ENCODE data around the gene WBP1.

WBP1 gene

DNA sequence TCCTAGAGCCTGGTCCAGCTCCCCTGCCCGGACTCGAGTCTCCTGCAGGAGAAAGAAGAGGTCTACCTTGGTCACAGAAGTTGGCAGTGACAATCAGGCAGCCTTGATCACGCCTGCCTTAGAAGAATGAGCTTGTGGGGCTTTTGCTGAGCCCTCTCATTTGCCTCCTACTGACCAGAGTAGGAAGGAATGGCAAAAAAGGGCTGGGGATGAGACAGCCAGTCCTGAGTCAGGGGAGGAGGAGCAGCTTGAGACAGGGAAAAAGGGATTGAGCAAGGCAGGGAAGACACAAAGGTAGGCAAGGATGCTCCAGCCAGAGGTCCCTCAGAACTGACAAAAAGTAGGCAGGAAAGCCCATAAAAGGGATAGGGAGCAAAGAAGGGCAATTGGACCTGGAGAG is 30.7 kb upstream of the WBP1 start:
- Histone ChIP-seq H3K36me3 (ENCODE audit: control insufficient read depth in 1 of 2, insufficient read depth in 2 of 2, low read length in 2 of 2) (peaks cover 36 to 68% of the 10 kb centered on the region in 2 donors), H3K4me1 (ENCODE audit: control insufficient read depth in 1 of 2, insufficient read depth in 2 of 2, low read length in 2 of 2) (peaks cover 28 to 44% of the 10 kb centered on the region in 2 donors), H3K4me3 (ENCODE audit: low read depth in 1 of 2, low read length in 2 of 2) (no peak overlapping the region), H3K27ac (ENCODE audit: low read depth, low read length) (no peak overlapping the region), H3K9me3 (ENCODE audit: control insufficient read depth in 1 of 2, low read length in 2 of 2) (no peaks in the 10 kb centered on the region), H3K9ac (ENCODE audit: low read depth in 1 of 2, low read length in 2 of 2) (no peak overlapping the region), H3K27me3 (ENCODE audit: control insufficient read depth in 1 of 2, insufficient read depth in 2 of 2, low read length in 2 of 2) (no peaks in the 10 kb centered on the region)

DNA sequence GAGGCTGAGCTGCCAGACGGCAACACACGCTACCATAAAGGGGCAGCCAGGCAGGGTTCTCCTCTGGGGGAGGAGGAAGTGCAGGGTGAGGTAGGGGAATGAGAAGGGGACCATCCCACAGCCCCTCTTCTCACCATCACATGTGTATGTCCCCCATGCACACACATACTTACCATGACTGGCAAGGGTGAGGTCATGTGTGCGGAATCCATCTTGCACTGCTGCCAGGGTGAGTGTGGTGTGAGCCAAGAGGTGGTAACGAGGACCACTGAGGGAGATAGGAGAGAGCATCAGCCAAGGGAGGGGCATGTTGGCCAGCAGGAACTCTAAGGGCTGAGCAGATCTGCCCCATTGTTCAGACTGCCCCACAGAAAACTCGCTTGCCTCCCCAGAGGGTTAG is 29.6 kb upstream of the WBP1 start:
- Histone ChIP-seq H3K4me3 (ENCODE audit: low read depth in 1 of 2, low read length in 2 of 2) (no peak overlapping the region), H3K36me3 (ENCODE audit: control insufficient read depth in 1 of 2, insufficient read depth in 2 of 2, low read length in 2 of 2) (peaks cover 36 to 69% of the 10 kb centered on the region in 2 donors), H3K27ac (ENCODE audit: low read depth, low read length) (no peak overlapping the region), H3K27me3 (ENCODE audit: control insufficient read depth in 1 of 2, insufficient read depth in 2 of 2, low read length in 2 of 2) (no peaks in the 10 kb centered on the region), H3K9me3 (ENCODE audit: control insufficient read depth in 1 of 2, low read length in 2 of 2) (no peaks in the 10 kb centered on the region), H3K4me1 (ENCODE audit: control insufficient read depth in 1 of 2, insufficient read depth in 2 of 2, low read length in 2 of 2) (peaks cover 28 to 44% of the 10 kb centered on the region in 2 donors), H3K9ac (ENCODE audit: low read depth in 1 of 2, low read length in 2 of 2) (no peak overlapping the region)

DNA sequence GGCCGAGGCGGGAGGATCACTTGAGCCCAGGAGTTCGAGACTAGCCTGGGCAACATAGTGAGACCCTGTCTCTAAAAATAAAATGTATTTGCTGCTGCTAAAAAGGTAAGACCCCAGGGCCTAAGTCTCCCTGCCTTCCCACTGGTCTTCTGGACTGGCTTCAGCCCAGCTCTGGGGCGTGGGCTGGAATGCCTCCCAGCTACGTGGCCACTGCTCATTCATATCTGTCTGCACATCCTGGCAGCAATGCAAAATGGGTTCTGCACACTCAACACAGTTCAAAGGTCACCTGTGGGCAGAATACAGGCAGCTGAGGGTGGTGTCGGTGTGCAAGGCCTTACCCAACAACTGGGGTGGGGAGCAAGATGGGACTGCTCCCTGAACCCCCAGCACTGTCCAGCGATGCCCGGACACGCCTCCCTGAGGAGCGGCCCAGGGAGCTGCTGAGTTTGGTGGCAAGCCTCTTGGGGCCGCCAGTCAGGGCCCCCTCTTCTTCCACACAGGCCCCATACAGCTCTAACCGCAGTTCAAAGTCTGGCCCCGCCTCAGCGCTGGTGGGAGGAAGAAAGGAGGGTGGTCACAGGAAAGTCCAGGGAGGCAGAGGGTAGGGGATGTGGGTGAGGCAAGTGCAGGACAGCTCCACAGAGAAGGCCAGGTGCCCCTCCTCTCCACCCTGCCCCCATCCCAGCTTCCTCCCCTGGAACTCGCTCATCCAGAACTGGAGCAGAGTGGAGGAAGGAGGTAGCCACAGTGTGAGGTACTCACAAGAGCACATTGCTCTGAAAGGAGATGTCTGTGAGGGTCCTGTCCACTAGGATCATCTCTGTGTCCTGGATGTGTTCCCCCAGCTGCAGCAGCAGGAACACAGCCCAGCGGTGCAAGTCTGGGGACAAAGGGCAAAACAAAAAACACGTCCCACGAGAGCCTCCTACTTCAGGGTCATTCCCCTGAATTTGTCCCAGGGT is 28.5 kb upstream of the WBP1 start:
- peak overlapping the region in 1 of 2 donors; percentile 38 for H3K4me3 ChIP-seq (ENCODE audit: low read depth in 1 of 2, low read length in 2 of 2)
- H3K27ac ChIP-seq (ENCODE audit: low read depth, low read length): peak overlapping the region; percentile 47
- H3K36me3 ChIP-seq (ENCODE audit: control insufficient read depth in 1 of 2, insufficient read depth in 2 of 2, low read length in 2 of 2): peaks cover 35 to 65% of the 10 kb centered on the region in 2 donors
- H3K4me1 ChIP-seq (ENCODE audit: control insufficient read depth in 1 of 2, insufficient read depth in 2 of 2, low read length in 2 of 2): peaks cover 28 to 44% of the 10 kb centered on the region in 2 donors
- no peaks in the 10 kb centered on the region for H3K27me3 ChIP-seq (ENCODE audit: control insufficient read depth in 1 of 2, insufficient read depth in 2 of 2, low read length in 2 of 2)
- H3K9me3 ChIP-seq (ENCODE audit: control insufficient read depth in 1 of 2, low read length in 2 of 2): no peaks in the 10 kb centered on the region
- H3K9ac ChIP-seq (ENCODE audit: low read depth in 1 of 2, low read length in 2 of 2): peak overlapping the region in 1 of 2 donors; percentile 34

DNA sequence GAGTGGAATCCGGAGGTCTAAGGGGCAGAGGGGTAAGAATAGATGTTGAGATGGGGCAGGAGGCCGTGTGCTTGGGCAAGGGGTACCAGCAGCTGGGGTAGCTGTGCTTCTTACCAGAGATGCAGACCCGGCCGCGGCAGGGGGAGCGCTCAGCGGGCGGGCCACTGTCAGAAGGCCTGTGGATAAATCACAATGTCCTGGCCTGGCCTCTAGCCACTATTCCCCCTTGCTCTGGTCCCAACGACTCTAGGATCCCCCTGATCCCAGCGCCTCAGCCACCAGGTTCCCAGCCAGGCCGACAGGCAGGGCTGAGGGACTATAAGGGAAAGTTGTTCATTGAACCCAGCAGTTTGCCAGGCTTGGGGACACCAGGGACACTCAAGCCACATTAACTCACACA is 27.7 kb upstream of the WBP1 start:
- Histone ChIP-seq H3K27ac (ENCODE audit: low read depth, low read length) (no peak overlapping the region), H3K36me3 (ENCODE audit: control insufficient read depth in 1 of 2, insufficient read depth in 2 of 2, low read length in 2 of 2) (peaks cover 28 to 64% of the 10 kb centered on the region in 2 donors), H3K4me3 (ENCODE audit: low read depth in 1 of 2, low read length in 2 of 2) (peak overlapping the region in 1 of 2 donors; percentile 38), H3K27me3 (ENCODE audit: control insufficient read depth in 1 of 2, insufficient read depth in 2 of 2, low read length in 2 of 2) (no peaks in the 10 kb centered on the region), H3K9me3 (ENCODE audit: control insufficient read depth in 1 of 2, low read length in 2 of 2) (no peaks in the 10 kb centered on the region), H3K4me1 (ENCODE audit: control insufficient read depth in 1 of 2, insufficient read depth in 2 of 2, low read length in 2 of 2) (peaks cover 26 to 39% of the 10 kb centered on the region in 2 donors), H3K9ac (ENCODE audit: low read depth in 1 of 2, low read length in 2 of 2) (peak overlapping the region in 1 of 2 donors; percentile 34)

DNA sequence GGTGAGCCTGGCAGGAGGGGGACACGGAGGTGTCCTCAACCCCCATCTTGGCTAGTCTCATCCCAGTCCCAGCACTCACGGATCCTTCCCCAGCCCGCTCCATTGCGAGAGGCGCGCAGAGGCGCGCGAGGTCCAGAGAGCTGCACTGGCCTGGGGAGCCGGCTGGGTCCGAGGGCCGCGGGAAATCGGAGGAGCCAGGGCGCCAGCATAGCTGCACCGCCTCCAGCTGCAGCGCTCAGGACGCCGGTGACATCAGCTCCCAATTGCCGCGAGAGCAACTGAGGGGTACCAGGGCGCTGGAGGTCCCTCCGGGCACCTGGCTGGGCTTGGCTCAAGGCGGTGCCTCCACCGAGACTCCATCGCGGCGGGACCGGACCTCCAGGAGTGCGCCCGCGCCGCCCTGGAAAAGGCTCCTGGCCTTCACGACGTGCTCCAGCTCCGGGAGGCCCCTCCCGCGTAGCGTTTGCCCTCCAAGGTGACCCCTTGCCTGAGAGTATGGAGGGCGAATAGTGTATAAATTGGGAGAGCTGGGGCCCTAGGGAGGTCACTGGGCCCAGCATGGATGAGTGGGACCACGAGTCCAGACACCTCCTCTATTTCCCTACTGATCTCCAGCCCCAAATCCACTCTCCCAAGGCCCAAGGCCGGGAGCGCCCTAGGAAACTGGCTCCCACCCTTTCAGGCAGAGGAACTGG is 22.0 kb upstream of the WBP1 start:
- Histone ChIP-seq H3K4me1 (ENCODE audit: control insufficient read depth in 1 of 2, insufficient read depth in 2 of 2, low read length in 2 of 2) (peaks cover 30 to 39% of the 10 kb centered on the region in 2 donors), H3K36me3 (ENCODE audit: control insufficient read depth in 1 of 2, insufficient read depth in 2 of 2, low read length in 2 of 2) (peaks cover 11 to 27% of the 10 kb centered on the region in 2 donors), H3K9me3 (ENCODE audit: control insufficient read depth in 1 of 2, low read length in 2 of 2) (no peaks in the 10 kb centered on the region), H3K9ac (ENCODE audit: low read depth in 1 of 2, low read length in 2 of 2) (no peak overlapping the region), H3K27ac (ENCODE audit: low read depth, low read length) (no peak overlapping the region), H3K27me3 (ENCODE audit: control insufficient read depth in 1 of 2, insufficient read depth in 2 of 2, low read length in 2 of 2) (peaks cover 0 to 4% of the 10 kb centered on the region in 2 donors), H3K4me3 (ENCODE audit: low read depth in 1 of 2, low read length in 2 of 2) (no peak overlapping the region)

DNA sequence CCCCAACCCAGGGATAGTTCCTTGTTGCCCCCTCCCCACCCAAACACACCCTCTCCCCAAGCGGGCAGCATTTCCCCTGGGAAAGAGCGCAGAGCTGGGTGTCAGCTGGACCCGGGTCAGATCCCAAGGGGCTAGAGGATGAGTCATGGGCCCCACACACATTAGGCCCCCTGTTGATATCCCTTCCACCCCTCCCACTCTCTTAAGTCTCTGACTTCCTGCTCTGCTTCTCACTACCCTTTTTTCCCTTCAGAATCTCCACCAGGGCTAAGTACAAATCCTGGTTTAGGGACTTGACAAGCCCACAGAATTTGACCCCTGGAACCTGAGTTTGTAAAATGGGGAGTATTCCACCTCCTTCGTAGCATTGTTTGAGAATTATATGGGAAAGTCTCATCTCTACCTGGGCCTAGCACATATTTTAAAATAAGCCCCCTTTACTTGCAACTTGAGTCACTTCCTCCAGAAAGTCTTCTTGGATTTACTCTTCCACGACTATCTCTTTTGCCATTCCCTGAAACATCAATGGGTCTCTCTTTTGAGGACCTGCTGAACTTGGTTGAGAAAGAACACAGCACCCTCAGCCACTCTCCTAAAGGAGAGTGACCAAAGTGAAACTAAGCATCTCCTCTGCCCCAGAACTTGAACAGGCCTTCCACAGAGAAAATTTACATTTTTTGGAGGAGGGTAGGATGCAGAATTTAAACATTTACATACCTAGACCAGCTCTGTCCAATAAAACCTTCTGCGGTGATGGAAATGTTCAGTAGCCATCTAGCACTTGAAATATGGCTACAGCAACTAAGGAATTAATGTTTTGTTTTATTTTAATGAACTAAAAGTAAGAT is 21.2 kb upstream of the WBP1 start:
- no peak overlapping the region for H3K9ac ChIP-seq (ENCODE audit: low read depth in 1 of 2, low read length in 2 of 2)

DNA sequence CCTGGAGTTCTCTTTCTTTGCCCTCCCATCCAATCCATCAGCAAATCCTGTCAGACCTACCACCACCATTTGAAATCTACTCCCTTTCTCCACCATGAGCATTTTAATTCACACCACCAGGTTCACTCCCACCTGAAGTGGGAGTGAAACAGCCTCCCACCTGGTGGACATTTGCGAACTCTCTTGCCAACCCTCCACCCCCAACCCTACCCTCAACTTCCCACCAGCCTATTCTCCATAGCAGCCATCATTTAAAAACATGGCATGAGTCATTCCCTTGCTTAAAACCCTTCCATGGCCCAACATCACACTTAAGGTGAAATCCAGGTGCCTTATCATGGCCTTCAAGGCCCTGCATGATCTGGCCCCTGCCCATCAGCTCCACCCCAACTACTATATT is 20.0 kb upstream of the WBP1 start:
- Histone ChIP-seq H3K9me3 (ENCODE audit: control insufficient read depth in 1 of 2, low read length in 2 of 2) (no peaks in the 10 kb centered on the region), H3K9ac (ENCODE audit: low read depth in 1 of 2, low read length in 2 of 2) (no peak overlapping the region), H3K4me1 (ENCODE audit: control insufficient read depth in 1 of 2, insufficient read depth in 2 of 2, low read length in 2 of 2) (peaks cover 33 to 40% of the 10 kb centered on the region in 2 donors), H3K4me3 (ENCODE audit: low read depth in 1 of 2, low read length in 2 of 2) (no peak overlapping the region), H3K27ac (ENCODE audit: low read depth, low read length) (no peak overlapping the region), H3K27me3 (ENCODE audit: control insufficient read depth in 1 of 2, insufficient read depth in 2 of 2, low read length in 2 of 2) (peaks cover 0 to 4% of the 10 kb centered on the region in 2 donors), H3K36me3 (ENCODE audit: control insufficient read depth in 1 of 2, insufficient read depth in 2 of 2, low read length in 2 of 2) (peaks cover 3 to 16% of the 10 kb centered on the region in 2 donors)

More for the DNA sequence above, 21.2 kb upstream of the WBP1 start:
- peaks cover 9 to 21% of the 10 kb centered on the region in 2 donors for H3K36me3 ChIP-seq (ENCODE audit: control insufficient read depth in 1 of 2, insufficient read depth in 2 of 2, low read length in 2 of 2)
- peaks cover 0 to 4% of the 10 kb centered on the region in 2 donors for H3K27me3 ChIP-seq (ENCODE audit: control insufficient read depth in 1 of 2, insufficient read depth in 2 of 2, low read length in 2 of 2)
- H3K4me3 ChIP-seq (ENCODE audit: low read depth in 1 of 2, low read length in 2 of 2): no peak overlapping the region
- H3K27ac ChIP-seq (ENCODE audit: low read depth, low read length): no peak overlapping the region
- H3K9me3 ChIP-seq (ENCODE audit: control insufficient read depth in 1 of 2, low read length in 2 of 2): no peaks in the 10 kb centered on the region
- H3K4me1 ChIP-seq (ENCODE audit: control insufficient read depth in 1 of 2, insufficient read depth in 2 of 2, low read length in 2 of 2): peaks cover 32 to 33% of the 10 kb centered on the region in 2 donors

DNA sequence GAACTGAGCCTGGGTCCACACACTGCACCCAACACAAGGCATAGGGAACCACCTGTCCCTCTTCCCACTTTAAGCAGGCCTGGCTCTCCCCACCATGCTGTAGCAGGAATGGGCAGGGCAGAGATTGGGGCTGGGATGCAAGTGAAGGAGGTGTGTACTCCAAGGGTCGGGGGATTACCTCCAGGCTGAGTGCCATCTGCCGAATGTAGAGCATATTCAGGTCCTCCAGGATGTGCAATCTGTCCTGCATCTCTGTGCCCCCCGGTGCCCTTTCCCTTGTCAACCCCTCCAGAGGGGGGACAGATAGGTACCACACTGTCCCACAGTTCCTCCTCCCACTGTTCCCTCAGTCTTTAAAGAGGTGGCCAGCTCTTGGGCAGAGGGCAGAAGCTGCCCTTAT is 18.9 kb upstream of the WBP1 start:
- H3K27ac ChIP-seq (ENCODE audit: low read depth, low read length): no peak overlapping the region
- peak overlapping the region; percentile 76 to 86 for H3K4me3 ChIP-seq (ENCODE audit: low read depth in 1 of 2, low read length in 2 of 2)
- peak overlapping the region; percentile 73 to 75 for H3K9ac ChIP-seq (ENCODE audit: low read depth in 1 of 2, low read length in 2 of 2)
- no peaks in the 10 kb centered on the region for H3K9me3 ChIP-seq (ENCODE audit: control insufficient read depth in 1 of 2, low read length in 2 of 2)
- H3K27me3 ChIP-seq (ENCODE audit: control insufficient read depth in 1 of 2, insufficient read depth in 2 of 2, low read length in 2 of 2): peaks cover 0 to 4% of the 10 kb centered on the region in 2 donors
- H3K36me3 ChIP-seq (ENCODE audit: control insufficient read depth in 1 of 2, insufficient read depth in 2 of 2, low read length in 2 of 2): peaks cover 3 to 16% of the 10 kb centered on the region in 2 donors
- H3K4me1 ChIP-seq (ENCODE audit: control insufficient read depth in 1 of 2, insufficient read depth in 2 of 2, low read length in 2 of 2): peaks cover 39 to 45% of the 10 kb centered on the region in 2 donors

DNA sequence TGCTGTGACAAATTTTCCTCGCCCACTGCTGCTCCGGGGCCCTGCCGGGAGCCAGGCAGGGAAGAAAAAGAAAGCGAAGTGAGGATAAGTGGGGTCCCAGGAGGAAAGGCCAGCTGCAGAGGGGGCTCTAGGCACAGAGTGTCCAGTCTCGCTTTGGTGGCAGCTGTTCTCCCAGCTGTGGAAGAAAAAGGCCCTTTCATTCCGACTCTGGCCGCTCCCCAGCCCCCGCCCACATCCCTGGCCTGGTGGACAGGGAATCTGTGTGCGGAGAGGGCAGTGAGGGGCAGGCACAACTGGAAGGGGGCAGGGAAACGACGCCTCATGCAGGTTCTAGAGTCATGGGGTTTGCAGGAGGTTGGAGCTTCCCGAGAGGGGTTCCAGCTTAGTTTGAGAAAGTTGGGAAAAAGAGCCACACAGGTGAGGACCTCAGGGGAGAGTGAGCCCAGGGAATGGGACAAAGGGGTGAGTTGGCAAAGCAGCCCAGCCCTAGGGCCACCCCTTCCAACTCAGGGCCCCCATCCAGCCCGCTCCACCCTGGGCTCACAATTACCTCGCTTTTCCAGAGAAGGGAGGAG is 18.3 kb upstream of the WBP1 start:
- Histone ChIP-seq H3K4me1 (ENCODE audit: control insufficient read depth in 1 of 2, insufficient read depth in 2 of 2, low read length in 2 of 2) (peaks cover 40 to 47% of the 10 kb centered on the region in 2 donors), H3K9me3 (ENCODE audit: control insufficient read depth in 1 of 2, low read length in 2 of 2) (no peaks in the 10 kb centered on the region), H3K36me3 (ENCODE audit: control insufficient read depth in 1 of 2, insufficient read depth in 2 of 2, low read length in 2 of 2) (peaks cover 3 to 15% of the 10 kb centered on the region in 2 donors), H3K27me3 (ENCODE audit: control insufficient read depth in 1 of 2, insufficient read depth in 2 of 2, low read length in 2 of 2) (peaks cover 0 to 4% of the 10 kb centered on the region in 2 donors), H3K27ac (ENCODE audit: low read depth, low read length) (peak overlapping the region; percentile 96), H3K9ac (ENCODE audit: low read depth in 1 of 2, low read length in 2 of 2) (peak overlapping the region; percentile 73 to 75), H3K4me3 (ENCODE audit: low read depth in 1 of 2, low read length in 2 of 2) (peak overlapping the region; percentile 76 to 86)
